AG04450 (cell line): Measurements from ENCODE around the gene PLA2G4C. TPM values are rescaled to one million over a fixed set of nuclear protein-coding genes. Genes with fewer than 3 reads are reported as not detected.

ENCODE experiments used
- CTCF ChIA-PET: fragments of 300-600, 350-600 bp; formaldehyde crosslinking; extraction: SDS; loops from one replicate; lab custom pipeline; 2022; ENCODE audit warnings: antibody characterized with exemption, inconsistent platforms; lab: Charles Lee
- POLR2A ChIA-PET: fragments of 350-600 bp; formaldehyde crosslinking; extraction: SDS; loops from one replicate; lab custom pipeline; 2021; ENCODE audit warnings: antibody characterized with exemption, inconsistent platforms; lab: Yijun Ruan, JAX
- DNase-seq: peaks from one replicate; pipeline ENCODE4 v3.0.0-alpha.2; 2011; ENCODE audit warnings: low read depth, low spot score
- H3K27ac ChIP-seq: one replicate; pipeline ENCODE4 v1.5.1; 2012; ENCODE audit warnings: low read depth, low read length, control low read depth
- H3K27me3 ChIP-seq: one replicate; pipeline ENCODE4 v1.6.0; 2012; ENCODE audit warnings: low read length; ENCODE audit not compliant: control insufficient read depth, insufficient read depth
- H3K4me3 ChIP-seq: 2 replicates; pipeline ENCODE4 v1.5.1; 2011; ENCODE audit warnings: mild to moderate bottlenecking, low read depth, low read length, control low read depth
- H3K9me3 ChIP-seq: 2 replicates; pipeline ENCODE4 v1.5.1; 2012; ENCODE audit warnings: low read length; ENCODE audit not compliant: control insufficient read depth, insufficient read depth
- CTCF ChIP-seq: IDR thresholded peaks from 2 replicates; pipeline ENCODE4 v1.5.1; 2011; ENCODE audit warnings: low read depth, low read length, control low read depth, inconsistent platforms
- polyA plus RNA-seq: library from polyadenylated mRNA; depleted of rRNA; stranded (reverse); fragments of >200 nt; gene quantifications from 2 replicates; pipeline ENCODE4 v1.2.3, GENCODE V29; 2011

The PLA2G4C gene
- polyA plus RNA-seq, 1 experiment: 8.0 TPM

- H3K4me3 ChIP-seq: no peak overlapping the region
- TF ChIP-seq CTCF: no peak
- no peak for DNase-seq
- CTCF ChIA-PET: no interaction called here
- POLR2A ChIA-PET: no interaction called here
- no peak overlapping the region for H3K27ac ChIP-seq
- H3K9me3 ChIP-seq: peaks cover 3% of the 10 kb centered on the region; the same call in 1 of the 2 replicates
- H3K27me3 ChIP-seq: no peaks in the 10 kb centered on the region
These were observed 73.9 kb downstream of the PLA2G4C start for GRCh38 chr19:48036765-48037164.

- Histone ChIP-seq H3K9me3 (peaks cover 3% of the 10 kb centered on the region; the same call in 1 of the 2 replicates), H3K4me3 (no peak overlapping the region), H3K27ac (no peak overlapping the region), H3K27me3 (peaks cover 2% of the 10 kb centered on the region)
- no peak for DNase-seq
- POLR2A ChIA-PET: no interaction called here
- CTCF ChIA-PET: no interaction called here
- no peak for TF ChIP-seq CTCF
These were observed 77.0 kb downstream of the PLA2G4C start for GRCh38 chr19:48033604-48034003.

- TF ChIP-seq CTCF: no peak
- Histone ChIP-seq H3K4me3 (no peak overlapping the region), H3K27ac (no peak overlapping the region), H3K9me3 (no peaks in the 10 kb centered on the region), H3K27me3 (peaks cover 2% of the 10 kb centered on the region)
- DNase-seq: no peak
- ChIA-PET POLR2A (no interaction called here), CTCF (no interaction called here)
These were observed 80.5 kb downstream of the PLA2G4C start for GRCh38 chr19:48030073-48030472.

GRCh38 chr19:48029431-48029830, 81.2 kb downstream of the PLA2G4C start:
- no peak for TF ChIP-seq CTCF
- no peaks in the 10 kb centered on the region for H3K9me3 ChIP-seq
- CTCF ChIA-PET: no interaction called here
- DNase-seq: no peak
- POLR2A ChIA-PET: no interaction called here
- H3K4me3 ChIP-seq: no peak overlapping the region
- peaks cover 2% of the 10 kb centered on the region for H3K27me3 ChIP-seq
- no peak overlapping the region for H3K27ac ChIP-seq

- Histone ChIP-seq H3K9me3 (no peaks in the 10 kb centered on the region), H3K27ac (no peak overlapping the region), H3K27me3 (peaks cover under 1% of the 10 kb centered on the region), H3K4me3 (no peak overlapping the region)
- DNase-seq: no peak
- POLR2A ChIA-PET: no interaction called here
- CTCF ChIA-PET: no interaction called here
- no peak for TF ChIP-seq CTCF
These were observed 85.1 kb downstream of the PLA2G4C start for GRCh38 chr19:48025480-48025879.
